ENCODE measurements around the gene FAM219B. TPM values are rescaled to one million over a fixed set of nuclear protein-coding genes. Genes with fewer than 3 reads are reported as not detected.
A peak's percentile ranks its signal among the peaks of the same experiment; 100 is the strongest.

Gene FAM219B
- total RNA-seq, 1 experiment from 2014 or later, result 73.7 TPM

- Mint-ChIP-seq H3K27ac (ENCODE audit: unreplicated experiment) (peak overlapping the region; percentile 84), H3K36me3 (ENCODE audit: insufficient read depth, unreplicated experiment) (peaks cover 59% of the 10 kb centered on the region), H3K27me3 (ENCODE audit: insufficient read depth, unreplicated experiment) (no peaks in the 10 kb centered on the region), H3K4me3 (ENCODE audit: unreplicated experiment) (peak overlapping the region; percentile 99), H3K4me1 (ENCODE audit: low read depth, unreplicated experiment) (no peaks in the 10 kb centered on the region), H3K9me3 (ENCODE audit: unreplicated experiment) (no peaks in the 10 kb centered on the region)
- Histone ChIP-seq H3K27me3 (replicated peaks; ENCODE audit: control insufficient read depth, insufficient read depth, low read length) (no peaks in the 10 kb centered on the region), H3K36me3 (ENCODE audit: control insufficient read depth, insufficient read depth, low read length) (peaks cover 5% of the 10 kb centered on the region), H3K9me3 (no peaks in the 10 kb centered on the region), H3K4me3 (ENCODE audit: low read depth, low read length) (peak overlapping the region; percentile 79), H3K4me1 (peaks cover 4% of the 10 kb centered on the region; the same call in 1 of the 2 replicates)
- peak in 1 of 2 experiments; percentile 52 for DNase-seq
- no TSS peak for BruUV-seq (replicated peaks)
- ChIA-PET POLR2A (interaction anchor here (1.0 to 2.0 kb wide), 8 partner anchors 9 to 64 kb away, joined by 3 to 12 read pairs (median 5); partner anchors contain the start of genes COX5A, MPI, RPP25 and ULK3), CTCF (interaction anchor here (0.6 to 2.3 kb wide), 6 partner anchors 28 to 137 kb away, joined by 3 to 8 read pairs (median 5); partner anchors contain the start of gene RPP25)
- TF ChIP-seq CTCF (IDR thresholded peaks at IDR 0.05; ENCODE audit: insufficient read depth in 1 of 2, low read depth in 1 of 2, low read length in 1 of 2, severe bottlenecking in 1 of 2, unreplicated experiment in 1 of 2), result no peak
- intact Hi-C loops (cut with micrococcal nuclease; ENCODE audit: unreplicated experiment), result loop anchor here (2.0 to 5.0 kb wide), 3 partner anchors 34 to 63 kb away; partner anchors contain the start of genes SCAMP2 and ULK3
These were observed 593 bp downstream of the FAM219B start for GRCh38 chr15:74906067-74906449.

GRCh38 chr15:74904190-74904805, 2.4 kb downstream of the FAM219B start:
- peaks cover 5% of the 10 kb centered on the region for H3K36me3 ChIP-seq (ENCODE audit: control insufficient read depth, insufficient read depth, low read length)
- POLR2A ChIA-PET, result no interaction called here

GRCh38 chr15:74903676-74904075, 3.0 kb downstream of the FAM219B start:
- ChIA-PET POLR2A (no interaction called here), CTCF (no interaction called here)
- DNase-seq, result no peak
- no peak for TF ChIP-seq CTCF (IDR thresholded peaks at IDR 0.05; ENCODE audit: insufficient read depth in 1 of 2, low read depth in 1 of 2, low read length in 1 of 2, severe bottlenecking in 1 of 2, unreplicated experiment in 1 of 2)
- intact Hi-C loops (cut with micrococcal nuclease; ENCODE audit: unreplicated experiment), result no loop called here
- Histone ChIP-seq H3K9me3 (no peaks in the 10 kb centered on the region), H3K4me1 (peaks cover 4% of the 10 kb centered on the region; the same call in 1 of the 2 replicates), H3K27me3 (replicated peaks; ENCODE audit: control insufficient read depth, insufficient read depth, low read length) (no peaks in the 10 kb centered on the region), H3K4me3 (ENCODE audit: low read depth, low read length) (no peak overlapping the region), H3K36me3 (ENCODE audit: control insufficient read depth, insufficient read depth, low read length) (peaks cover 5% of the 10 kb centered on the region)
- H3K9me3 Mint-ChIP-seq (ENCODE audit: unreplicated experiment), result no peaks in the 10 kb centered on the region
- no peak overlapping the region for H3K27ac Mint-ChIP-seq (ENCODE audit: unreplicated experiment)
- no peaks in the 10 kb centered on the region for H3K4me1 Mint-ChIP-seq (ENCODE audit: low read depth, unreplicated experiment)
- BruUV-seq (replicated peaks), result no TSS peak
- no peaks in the 10 kb centered on the region for H3K27me3 Mint-ChIP-seq (ENCODE audit: insufficient read depth, unreplicated experiment)
- peaks cover 77% of the 10 kb centered on the region for H3K36me3 Mint-ChIP-seq (ENCODE audit: insufficient read depth, unreplicated experiment)
- no peak overlapping the region for H3K4me3 Mint-ChIP-seq (ENCODE audit: unreplicated experiment)

More at GRCh38 chr15:74904190-74904805, 2.4 kb downstream of the FAM219B start:
- Mint-ChIP-seq H3K27ac (ENCODE audit: unreplicated experiment) (no peak overlapping the region), H3K36me3 (ENCODE audit: insufficient read depth, unreplicated experiment) (peaks cover 74% of the 10 kb centered on the region), H3K27me3 (ENCODE audit: insufficient read depth, unreplicated experiment) (no peaks in the 10 kb centered on the region), H3K9me3 (ENCODE audit: unreplicated experiment) (no peaks in the 10 kb centered on the region), H3K4me1 (ENCODE audit: low read depth, unreplicated experiment) (no peaks in the 10 kb centered on the region), H3K4me3 (ENCODE audit: unreplicated experiment) (peak overlapping the region; percentile 99)
- intact Hi-C loops (cut with micrococcal nuclease; ENCODE audit: unreplicated experiment), result no loop called here
- CTCF ChIA-PET, result interaction anchor here (1.1 kb wide), 1 partner anchor 46 kb away, joined by 4 read pairs; no protein-coding TSS in a partner anchor
- DNase-seq, result no peak
- Histone ChIP-seq H3K4me1 (peaks cover 4% of the 10 kb centered on the region; the same call in 1 of the 2 replicates), H3K9me3 (no peaks in the 10 kb centered on the region), H3K4me3 (ENCODE audit: low read depth, low read length) (no peak overlapping the region), H3K27me3 (replicated peaks; ENCODE audit: control insufficient read depth, insufficient read depth, low read length) (no peaks in the 10 kb centered on the region)
- no TSS peak for BruUV-seq (replicated peaks)
- TF ChIP-seq CTCF (IDR thresholded peaks at IDR 0.05; ENCODE audit: insufficient read depth in 1 of 2, low read depth in 1 of 2, low read length in 1 of 2, severe bottlenecking in 1 of 2, unreplicated experiment in 1 of 2), result no peak

Data from Caco-2 (cell line).